Smooth muscle cell (in vitro differentiated cells): ENCODE results near the gene PRPF38B. TPM values are rescaled to one million over a fixed set of nuclear protein-coding genes. Genes with fewer than 3 reads are reported as not detected.

Experiments used
- DNase-seq: peaks from one replicate; lab custom pipeline; 2025; ENCODE audit not compliant: unreplicated experiment; lab: John Stamatoyannopoulos, UW
- H2AFZ ChIP-seq: fragments of 200-600 bp; sonication (generic); 2 replicates; pipeline ENCODE4 v1.6.0; 2016; ENCODE audit warnings: antibody characterized with exemption, low read depth, mild to moderate bottlenecking
- H3F3A ChIP-seq: fragments of 200-600 bp; sonication (generic); 2 replicates; pipeline ENCODE4 v1.6.0; 2017; ENCODE audit warnings: antibody characterized with exemption, low read depth
- H3K27ac ChIP-seq: fragments of 200-600 bp; sonication (generic); 2 replicates; pipeline ENCODE4 v1.5.1; 2016; ENCODE audit warnings: low read depth, mild to moderate bottlenecking
- H3K27me3 ChIP-seq: fragments of 200-600 bp; sonication (generic); 2 replicates; pipeline ENCODE4 v1.6.1; 2016; ENCODE audit warnings: low read depth, mild to moderate bottlenecking
- H3K36me3 ChIP-seq: fragments of 200-600 bp; sonication (generic); 2 replicates; pipeline ENCODE4 v1.5.1; 2016; ENCODE audit warnings: low read depth
- H3K4me1 ChIP-seq: fragments of 200-600 bp; sonication (generic); 2 replicates; pipeline ENCODE4 v1.5.1; 2016; ENCODE audit warnings: low read depth
- H3K4me2 ChIP-seq: fragments of 200-600 bp; sonication (generic); 2 replicates; pipeline ENCODE4 v1.6.0; 2016; ENCODE audit warnings: mild to moderate bottlenecking
- H3K4me3 ChIP-seq: fragments of 200-600 bp; sonication (generic); 2 replicates; pipeline ENCODE4 v1.5.1; 2016; ENCODE audit warnings: mild to moderate bottlenecking
- H3K79me2 ChIP-seq: fragments of 200-600 bp; sonication (generic); 2 replicates; pipeline ENCODE4 v1.6.0; 2016; ENCODE audit warnings: low read depth, mild to moderate bottlenecking
- H3K9ac ChIP-seq: fragments of 200-600 bp; sonication (generic); 2 replicates; pipeline ENCODE4 v1.6.0; 2016; ENCODE audit warnings: low read depth
- H3K9me3 ChIP-seq: fragments of 200-600 bp; sonication (generic); replicated peaks from 2 replicates; pipeline ENCODE4 v1.5.1; 2016; ENCODE audit warnings: low read depth
- H4K20me1 ChIP-seq: fragments of 200-600 bp; sonication (generic); 2 replicates; pipeline ENCODE4 v1.6.0; 2016; ENCODE audit warnings: low read depth
- WGBS: methylation state at CpG from one replicate; pipeline ENCODE4 v1.1.7; 2016; ENCODE audit warnings: low lambda C conversion rate; 5-methylcytosine and 5-hydroxymethylcytosine counted together
- polyA plus RNA-seq: library from polyadenylated mRNA; unstranded; fragments of >200 nt; fragmentation: Nextera tagmentation; extraction: Ambion mirVana; gene quantifications from 2 replicates; pipeline ENCODE4 v1.2.1, GENCODE V29; 2016
- total RNA-seq: library from RNA; depleted of rRNA; stranded (reverse); fragments of >200 nt; gene quantifications from 2 replicates; pipeline ENCODE4 v1.2.3, GENCODE V29; 2014
- TF ChIP-seq, protein P1 (sequence below): fragments of 200-600 bp; sonication (generic); IDR thresholded peaks from 2 replicates; pipeline ENCODE4 v1.5.1; 2017; ENCODE audit warnings: borderline replicate concordance, mild to moderate bottlenecking, antibody characterized with exemption; ENCODE audit not compliant: insufficient read depth, poor library complexity, severe bottlenecking

PRPF38B gene
- total and polyA plus RNA-seq, 2 experiments from 2014 or later, result 20.6 to 28.0 TPM

DNA sequence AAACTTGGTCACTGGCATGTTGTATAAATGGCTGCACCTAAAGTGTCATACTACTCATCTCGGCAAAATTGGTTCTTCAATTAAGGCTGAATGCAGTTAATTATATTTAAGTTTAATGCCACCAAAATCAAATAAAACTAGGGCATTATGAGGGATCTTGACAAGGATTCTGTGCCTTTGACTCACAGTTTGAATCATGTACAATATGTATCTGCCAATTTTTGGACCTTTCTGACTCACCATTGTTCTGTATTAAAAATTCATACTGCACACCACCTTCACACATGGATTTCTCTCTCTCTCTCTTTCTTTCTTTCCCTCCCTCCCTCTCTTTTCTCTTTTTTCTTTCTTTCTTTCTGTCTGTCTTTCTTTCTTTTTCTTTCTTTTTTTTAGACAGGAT lies 40.3 kb downstream of the PRPF38B start:
- no peak overlapping the region for H3K4me2 ChIP-seq
- H2AFZ ChIP-seq, result no peak overlapping the region
- no peak overlapping the region for H3K9ac ChIP-seq
- H3K4me3 ChIP-seq, result no peak overlapping the region
- no peaks in the 10 kb centered on the region for H4K20me1 ChIP-seq
- H3K9me3 ChIP-seq, result no peaks in the 10 kb centered on the region
- no peak for DNase-seq
- 90% methylated on average over 1 of the region's 1 CpG for WGBS
- TF ChIP-seq, protein P1, sequence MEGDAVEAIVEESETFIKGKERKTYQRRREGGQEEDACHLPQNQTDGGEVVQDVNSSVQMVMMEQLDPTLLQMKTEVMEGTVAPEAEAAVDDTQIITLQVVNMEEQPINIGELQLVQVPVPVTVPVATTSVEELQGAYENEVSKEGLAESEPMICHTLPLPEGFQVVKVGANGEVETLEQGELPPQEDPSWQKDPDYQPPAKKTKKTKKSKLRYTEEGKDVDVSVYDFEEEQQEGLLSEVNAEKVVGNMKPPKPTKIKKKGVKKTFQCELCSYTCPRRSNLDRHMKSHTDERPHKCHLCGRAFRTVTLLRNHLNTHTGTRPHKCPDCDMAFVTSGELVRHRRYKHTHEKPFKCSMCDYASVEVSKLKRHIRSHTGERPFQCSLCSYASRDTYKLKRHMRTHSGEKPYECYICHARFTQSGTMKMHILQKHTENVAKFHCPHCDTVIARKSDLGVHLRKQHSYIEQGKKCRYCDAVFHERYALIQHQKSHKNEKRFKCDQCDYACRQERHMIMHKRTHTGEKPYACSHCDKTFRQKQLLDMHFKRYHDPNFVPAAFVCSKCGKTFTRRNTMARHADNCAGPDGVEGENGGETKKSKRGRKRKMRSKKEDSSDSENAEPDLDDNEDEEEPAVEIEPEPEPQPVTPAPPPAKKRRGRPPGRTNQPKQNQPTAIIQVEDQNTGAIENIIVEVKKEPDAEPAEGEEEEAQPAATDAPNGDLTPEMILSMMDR, result no peak
- no peaks in the 10 kb centered on the region for H3K36me3 ChIP-seq
- H3K4me1 ChIP-seq, result no peaks in the 10 kb centered on the region
- H3K79me2 ChIP-seq, result no peaks in the 10 kb centered on the region
- H3K27ac ChIP-seq, result no peak overlapping the region
- no peaks in the 10 kb centered on the region for H3K27me3 ChIP-seq
- H3F3A ChIP-seq, result no peaks in the 10 kb centered on the region

DNA sequence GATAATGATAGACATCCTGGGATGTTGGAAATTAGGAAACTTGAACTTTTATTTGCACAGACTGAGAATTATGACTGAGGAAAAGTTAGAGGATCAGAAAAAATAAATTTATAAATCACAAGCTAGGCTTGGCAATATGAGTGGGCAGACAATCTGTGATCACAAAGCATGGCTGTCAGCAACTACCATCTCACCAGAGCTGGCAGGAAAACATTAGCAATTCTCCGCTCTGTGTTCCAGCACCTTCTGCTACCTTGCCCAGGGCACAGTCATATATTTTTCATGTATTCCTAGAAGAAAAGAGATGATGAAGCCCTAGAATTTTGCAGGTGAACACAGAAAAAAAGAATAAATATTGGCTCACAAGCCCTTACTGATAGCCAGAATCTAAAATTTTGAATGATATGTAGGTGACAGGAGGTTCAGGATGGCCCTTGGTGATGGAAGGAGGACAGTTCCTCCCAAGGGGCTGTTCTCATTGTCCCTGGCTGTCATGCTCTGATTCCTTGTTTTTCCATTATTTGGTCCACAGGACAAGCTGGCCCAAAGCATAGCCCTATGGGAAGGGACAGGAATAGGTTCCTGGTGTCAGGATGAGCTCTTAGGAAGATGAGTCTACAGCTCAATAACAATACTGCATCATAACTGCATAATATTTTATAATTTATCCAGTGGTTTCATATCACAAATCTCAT lies 42.2 kb downstream of the PRPF38B start:
- Histone ChIP-seq H2AFZ (no peak overlapping the region), H3K79me2 (no peaks in the 10 kb centered on the region), H3K9me3 (no peaks in the 10 kb centered on the region), H3K9ac (no peak overlapping the region), H3K27me3 (no peaks in the 10 kb centered on the region), H3F3A (no peaks in the 10 kb centered on the region), H3K4me2 (no peak overlapping the region), H3K36me3 (no peaks in the 10 kb centered on the region), H3K4me3 (no peak overlapping the region), H4K20me1 (no peaks in the 10 kb centered on the region), H3K27ac (no peak overlapping the region), H3K4me1 (no peaks in the 10 kb centered on the region)
- no peak for DNase-seq
- WGBS, result 90% methylated on average over 1 of the region's 1 CpG
- TF ChIP-seq, protein P1, result no peak

DNA sequence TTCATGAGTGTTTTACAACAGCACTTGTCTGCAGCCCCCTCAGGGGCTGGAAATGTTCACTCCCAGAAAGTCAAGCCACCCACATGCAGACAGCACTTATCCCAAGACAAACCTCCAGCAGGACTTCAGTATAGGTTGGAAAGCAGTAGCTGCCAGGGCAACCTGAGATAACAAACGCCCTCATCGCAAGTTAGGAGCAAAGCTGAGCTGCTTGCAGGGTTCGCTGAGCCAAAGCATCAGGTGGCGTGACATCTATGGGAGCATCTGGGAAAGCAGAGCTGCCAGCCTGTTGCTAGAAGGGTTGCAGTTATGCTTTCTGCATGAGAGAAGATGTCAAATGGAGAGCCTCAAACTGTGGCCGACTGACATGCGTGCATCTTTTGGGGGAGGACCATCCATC lies 50.1 kb downstream of the PRPF38B start:
- H3K4me1 ChIP-seq, result peaks cover 12% of the 10 kb centered on the region
- H3F3A ChIP-seq, result peaks cover 5% of the 10 kb centered on the region
- no peaks in the 10 kb centered on the region for H3K36me3 ChIP-seq
- H3K9me3 ChIP-seq, result no peaks in the 10 kb centered on the region
- no peak overlapping the region for H2AFZ ChIP-seq
- no peak overlapping the region for H3K4me2 ChIP-seq
- TF ChIP-seq, protein P1, result no peak
- H3K4me3 ChIP-seq, result no peak overlapping the region
- H3K79me2 ChIP-seq, result no peaks in the 10 kb centered on the region
- no peaks in the 10 kb centered on the region for H4K20me1 ChIP-seq
- DNase-seq, result no peak
- no peak overlapping the region for H3K9ac ChIP-seq
- 93% methylated on average over 6 of the region's 6 CpGs for WGBS
- no peaks in the 10 kb centered on the region for H3K27me3 ChIP-seq
- no peak overlapping the region for H3K27ac ChIP-seq

DNA sequence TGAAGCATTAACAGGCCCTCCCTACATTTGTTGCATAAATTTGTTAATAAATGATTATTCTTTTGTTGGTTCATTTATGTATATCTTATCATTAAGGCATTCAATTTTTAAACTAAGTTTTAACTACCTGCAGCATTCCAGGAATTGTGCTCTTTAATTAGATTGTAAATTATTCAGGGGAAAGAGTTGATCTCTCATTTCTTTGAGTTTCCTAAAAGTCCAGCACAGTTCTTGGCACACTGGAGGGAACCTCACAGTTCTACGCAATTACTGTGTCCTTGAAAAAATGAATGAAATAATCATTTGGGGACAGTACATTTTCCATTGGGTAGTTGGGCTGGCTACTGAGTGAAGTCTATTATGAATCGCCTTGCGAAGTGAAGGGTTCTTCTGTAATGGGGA lies 53.9 kb downstream of the PRPF38B start:
- Histone ChIP-seq H3K4me3 (no peak overlapping the region), H3K4me2 (peak overlapping the region; percentile 46), H3K27me3 (no peaks in the 10 kb centered on the region), H3K36me3 (no peaks in the 10 kb centered on the region), H3F3A (peaks cover 5% of the 10 kb centered on the region), H3K9ac (no peak overlapping the region), H3K79me2 (peaks cover 36% of the 10 kb centered on the region), H3K9me3 (no peaks in the 10 kb centered on the region), H3K4me1 (peaks cover 15% of the 10 kb centered on the region), H2AFZ (peak overlapping the region; percentile 72), H4K20me1 (peaks cover 23% of the 10 kb centered on the region), H3K27ac (peak overlapping the region; percentile 45)
- no peak for DNase-seq
- WGBS, result 42% methylated on average over 3 of the region's 3 CpGs
- TF ChIP-seq, protein P1, result no peak
